GM21515 (cell line): ENCODE results near the gene ZNF93.
"Not testable (repeated sequence)": the region's sequence is repeated elsewhere in the genome, so short reads cannot be mapped to it uniquely, and the experiment has no call there.

Experiments used
- ATAC-seq: cut with Tn5 transposase; IDR thresholded peaks from one replicate; pipeline ENCODE4 v1.9.1; 2021; ENCODE audit not compliant: unreplicated experiment

ZNF93 gene

DNA sequence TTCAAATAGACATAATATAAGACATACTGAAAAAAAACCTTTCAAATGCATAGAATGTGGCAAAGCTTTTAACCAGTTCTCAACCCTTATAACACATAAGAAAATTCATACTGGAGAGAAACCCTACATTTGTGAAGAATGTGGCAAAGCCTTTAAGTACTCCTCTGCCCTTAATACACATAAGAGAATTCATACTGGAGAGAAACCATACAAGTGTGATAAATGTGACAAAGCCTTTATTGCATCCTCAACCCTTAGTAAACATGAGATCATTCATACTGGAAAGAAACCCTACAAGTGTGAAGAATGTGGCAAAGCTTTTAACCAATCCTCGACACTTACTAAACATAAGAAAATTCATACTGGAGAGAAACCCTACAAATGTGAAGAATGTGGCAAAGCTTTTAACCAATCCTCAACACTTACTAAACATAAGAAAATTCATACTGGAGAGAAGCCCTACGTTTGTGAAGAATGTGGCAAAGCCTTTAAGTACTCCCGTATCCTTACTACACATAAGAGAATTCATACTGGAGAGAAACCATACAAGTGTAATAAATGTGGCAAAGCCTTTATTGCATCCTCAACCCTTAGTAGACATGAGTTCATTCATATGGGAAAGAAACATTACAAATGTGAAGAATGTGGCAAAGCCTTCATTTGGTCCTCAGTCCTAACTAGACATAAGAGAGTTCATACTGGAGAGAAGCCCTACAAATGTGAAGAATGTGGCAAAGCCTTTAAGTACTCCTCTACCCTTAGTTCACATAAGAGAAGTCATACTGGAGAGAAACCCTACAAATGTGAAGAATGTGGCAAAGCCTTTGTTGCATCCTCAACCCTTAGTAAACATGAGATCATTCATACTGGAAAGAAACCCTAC lies 32.9 kb downstream of the ZNF93 start:
- not testable (repeated sequence) for ATAC-seq

DNA sequence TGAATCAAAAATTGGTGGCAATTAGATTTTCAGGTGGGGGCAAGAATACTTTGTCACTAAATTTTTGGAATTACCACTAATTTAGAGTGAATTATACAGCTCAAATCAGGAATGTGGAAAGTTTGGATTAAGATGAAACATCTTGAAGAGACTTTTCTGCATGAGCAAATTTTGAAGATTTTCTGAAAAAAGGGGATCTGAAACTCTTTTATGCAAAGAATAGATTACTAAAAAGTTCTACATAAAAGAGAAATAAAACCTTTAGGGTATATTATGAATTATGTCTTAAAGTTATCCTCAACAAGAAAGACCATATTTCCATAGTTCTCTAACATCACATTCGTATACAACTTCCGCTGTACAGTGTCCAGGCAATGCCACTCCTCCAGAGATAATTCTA lies 36.7 kb downstream of the ZNF93 start:
- ATAC-seq, result no peak

GRCh38 chr19:19938449-19938848 lies 37.7 kb downstream of the ZNF93 start:
- ATAC-seq, result no peak

- no peak for ATAC-seq
Observed at GRCh38 chr19:19943848-19944582, 43.3 kb downstream of the ZNF93 start.

DNA sequence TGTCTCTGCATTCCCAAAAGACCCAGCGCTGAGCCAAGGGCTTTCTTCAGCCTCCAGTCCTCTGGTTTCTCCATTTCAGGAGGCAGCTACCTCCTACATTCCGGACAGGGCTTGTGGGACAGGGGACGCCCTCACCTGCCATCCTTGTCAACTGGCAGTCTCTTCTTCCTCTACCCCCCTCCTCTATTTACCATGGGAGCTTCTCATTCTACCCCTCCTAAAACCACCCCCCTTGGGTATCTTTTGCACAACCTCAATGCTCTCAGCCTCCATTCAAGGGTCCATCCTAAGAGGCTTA lies 43.8 kb downstream of the ZNF93 start:
- ATAC-seq, result no peak

DNA sequence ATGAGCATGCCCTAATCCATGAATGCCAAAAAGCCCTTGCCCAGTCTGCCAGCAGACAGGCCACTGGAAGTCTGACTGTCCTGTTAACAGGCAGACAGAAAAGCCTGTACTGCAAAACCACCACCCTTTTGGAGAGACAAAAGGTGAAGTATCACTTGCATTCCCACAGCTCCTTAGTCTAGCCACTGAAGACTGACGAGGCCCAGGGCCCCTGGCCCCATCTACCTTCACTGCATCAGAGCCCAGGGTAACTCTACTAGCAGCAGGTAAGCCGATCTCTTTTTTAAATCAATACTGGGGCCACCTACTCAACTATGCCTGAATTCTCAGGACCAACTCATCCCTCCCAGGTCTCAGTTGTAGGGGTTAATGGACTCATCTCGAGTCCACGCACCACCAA lies 45.5 kb downstream of the ZNF93 start:
- ATAC-seq, result no peak

DNA sequence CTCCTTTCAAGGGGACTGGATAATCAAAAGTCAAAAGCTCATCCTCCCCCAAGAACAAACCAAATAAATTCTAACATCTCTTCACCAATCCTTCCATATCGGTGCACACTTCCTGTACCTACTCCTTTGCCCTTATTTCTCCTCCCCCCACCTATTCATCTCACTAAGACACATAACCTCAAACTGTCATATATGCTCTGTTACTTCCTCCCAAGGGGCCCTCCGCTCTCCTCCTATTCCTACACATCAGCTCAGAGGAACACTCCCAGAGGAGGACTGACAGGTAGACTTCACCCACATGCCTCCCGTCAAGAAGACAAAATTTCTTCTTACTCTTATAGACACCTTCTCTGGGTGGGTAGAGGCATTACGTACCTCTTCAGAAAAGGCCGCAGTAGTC lies 48.1 kb downstream of the ZNF93 start:
- no peak for ATAC-seq

- no peak for ATAC-seq
Observed at GRCh38 chr19:19955208-19955607, 54.5 kb downstream of the ZNF93 start.

DNA sequence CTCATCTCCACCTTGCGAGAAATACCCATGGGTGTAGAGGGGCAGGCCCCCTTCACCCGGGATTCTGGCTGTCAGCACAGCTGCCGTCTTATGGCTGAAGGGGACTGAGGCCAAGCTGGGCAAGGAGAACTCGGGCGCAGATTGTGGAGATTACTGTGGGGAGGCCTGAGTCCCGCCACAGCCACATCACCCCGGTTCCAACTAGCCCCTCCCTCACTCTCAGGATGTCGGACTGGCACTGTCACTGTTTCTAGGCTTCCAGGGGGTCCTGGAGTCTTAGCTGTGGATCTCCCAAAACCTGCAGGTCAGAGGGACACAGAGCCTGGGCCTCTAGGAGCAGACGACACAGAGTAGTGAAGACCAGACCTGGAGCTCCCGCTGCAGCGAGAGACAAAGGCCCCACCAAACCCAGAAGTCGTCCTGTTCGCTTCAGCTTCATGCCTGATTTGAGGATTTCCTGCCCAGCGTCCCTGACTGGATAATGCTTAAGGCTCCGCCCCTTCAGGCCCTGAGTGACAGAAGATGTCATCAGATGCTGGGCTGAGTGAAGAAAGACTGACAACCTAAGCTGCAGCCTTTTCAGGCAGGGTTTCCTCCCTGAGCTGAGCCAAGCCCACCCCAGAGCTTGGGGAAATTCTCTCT lies 55.8 kb downstream of the ZNF93 start:
- ATAC-seq, result no peak

DNA sequence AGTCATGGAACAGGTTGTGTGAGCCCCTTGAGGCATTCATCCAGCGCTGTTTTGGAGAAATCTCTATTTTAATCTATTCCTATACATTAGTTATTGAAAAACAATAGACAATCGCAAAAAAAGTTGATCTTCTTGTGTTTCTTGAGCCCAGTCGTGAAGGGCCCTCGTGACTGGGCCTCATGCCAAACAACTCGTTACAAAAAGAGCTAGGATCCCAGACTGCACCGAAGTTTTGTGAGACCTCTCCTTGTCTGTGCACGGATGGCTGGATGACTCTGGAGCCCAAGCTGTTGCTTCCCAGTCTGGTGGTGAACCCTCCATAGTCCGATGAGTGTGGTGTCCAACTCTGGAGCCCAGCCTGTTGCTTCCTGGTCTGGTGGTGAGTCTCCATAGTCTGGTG lies 57.0 kb downstream of the ZNF93 start:
- not testable (repeated sequence) for ATAC-seq

- ATAC-seq, result not testable (repeated sequence)
Observed at GRCh38 chr19:19959151-19959799, 58.5 kb downstream of the ZNF93 start.

DNA sequence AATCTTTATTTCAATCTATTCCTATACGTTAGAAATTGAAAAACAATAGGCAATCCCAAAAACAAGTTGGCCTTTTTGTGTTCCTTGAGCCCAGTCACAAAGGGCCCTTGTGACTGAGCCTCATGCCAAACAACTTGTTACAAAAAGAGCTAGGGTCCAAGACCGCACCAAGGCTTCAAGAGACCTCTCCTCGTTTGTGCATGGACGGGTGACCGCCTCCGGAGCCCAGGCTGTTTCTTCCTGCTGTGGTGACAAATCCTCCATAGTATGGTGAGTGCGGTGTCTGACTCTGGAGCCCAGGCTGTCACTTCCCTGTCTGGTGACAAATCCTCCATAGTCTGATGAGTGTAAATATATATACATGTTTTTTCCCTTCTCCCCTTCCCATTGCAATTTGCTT lies 63.7 kb downstream of the ZNF93 start:
- ATAC-seq, result no peak

- ATAC-seq, result not testable (repeated sequence)
Observed at GRCh38 chr19:19966126-19966525, 65.4 kb downstream of the ZNF93 start.

DNA sequence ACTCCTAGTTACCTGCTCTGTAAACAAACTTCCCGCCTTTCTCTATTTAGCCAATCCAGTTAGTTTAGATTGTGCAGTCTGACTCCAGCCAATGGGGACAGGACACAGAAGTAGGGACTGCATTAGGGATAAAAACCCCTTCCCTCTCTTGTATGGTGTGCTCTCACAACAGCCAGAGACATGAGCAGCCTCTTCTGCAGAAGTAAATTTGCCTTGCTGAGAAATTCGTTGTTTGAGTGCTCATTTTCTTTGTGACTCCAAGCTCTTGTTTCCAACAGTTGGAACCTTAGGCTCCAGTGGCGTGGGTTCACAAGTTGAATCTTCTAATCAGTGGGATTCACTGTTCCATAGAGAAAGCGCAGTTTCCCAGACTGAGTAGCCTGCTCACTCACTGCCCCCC lies 66.1 kb downstream of the ZNF93 start:
- ATAC-seq, result no peak
